Epidermal melanocyte (primary cell): ENCODE results near the gene NXPH4.
A peak's percentile ranks its signal among the peaks of the same experiment; 100 is the strongest.

Experiments
- DNase-seq: peaks from one replicate; pipeline ENCODE4 v3.0.0; 2011; ENCODE audit warnings: low spot score; ENCODE audit not compliant: insufficient read length

NXPH4 gene

GRCh38 chr12:57216014-57216911 is at the start of gene NXPH4:
NXPH4 (plus strand) TSS chr12:57216794; CDS start chr12:57216970, 176 bp downstream.
- DNase-seq: no peak

GRCh38 chr12:57166971-57167371 is 49.6 kb upstream of the NXPH4 start:
- no peak for DNase-seq

- DNase-seq: no peak
These were observed 48.5 kb upstream of the NXPH4 start for GRCh38 chr12:57168058-57168457.

GRCh38 chr12:57169046-57169795 is 47.4 kb upstream of the NXPH4 start:
- no peak for DNase-seq

GRCh38 chr12:57169969-57170368 is 46.6 kb upstream of the NXPH4 start:
- DNase-seq: no peak

GRCh38 chr12:57170408-57170807 is 46.2 kb upstream of the NXPH4 start:
- DNase-seq: no peak

- DNase-seq: no peak
These were observed 45.7 kb upstream of the NXPH4 start for GRCh38 chr12:57170927-57171326.

GRCh38 chr12:57171668-57172067 is 44.9 kb upstream of the NXPH4 start:
- DNase-seq: no peak

- DNase-seq: no peak
These were observed 43.5 kb upstream of the NXPH4 start for GRCh38 chr12:57173089-57173488.

GRCh38 chr12:57173683-57174082 is 42.9 kb upstream of the NXPH4 start:
- no peak for DNase-seq

GRCh38 chr12:57175428-57176138 is 41.0 kb upstream of the NXPH4 start:
- no peak for DNase-seq

GRCh38 chr12:57176139-57176477 is 40.5 kb upstream of the NXPH4 start:
- no peak for DNase-seq

GRCh38 chr12:57176846-57177245 is 39.7 kb upstream of the NXPH4 start:
- no peak for DNase-seq

- no peak for DNase-seq
These were observed 39.2 kb upstream of the NXPH4 start for GRCh38 chr12:57177354-57177753.

GRCh38 chr12:57178213-57178612 is 38.4 kb upstream of the NXPH4 start:
- no peak for DNase-seq

GRCh38 chr12:57179331-57180086 is 37.1 kb upstream of the NXPH4 start:
- no peak for DNase-seq

- no peak for DNase-seq
These were observed 36.1 kb upstream of the NXPH4 start for GRCh38 chr12:57180321-57180989.

- DNase-seq: no peak
These were observed 35.5 kb upstream of the NXPH4 start for GRCh38 chr12:57181072-57181471.

- peak; percentile 37 for DNase-seq
These were observed 34.9 kb upstream of the NXPH4 start for GRCh38 chr12:57181561-57182155.

GRCh38 chr12:57182918-57183575 is 33.5 kb upstream of the NXPH4 start:
- DNase-seq: peak; percentile 93
